ENCODE results near the gene FRMD4A.

- TF ChIP-seq POLR2A (IDR thresholded peaks at IDR 0.05; ENCODE audit: low read depth, low read length) (no peak), POLR2AphosphoS5 (IDR thresholded peaks at IDR 0.05; ENCODE audit: low read depth, low read length) (no peak), TAF1 (IDR thresholded peaks at IDR 0.05; ENCODE audit: borderline replicate concordance, low read depth, low read length) (no peak)
Observed at GRCh38 chr10:13972609-13973008, 358.1 kb downstream of the FRMD4A start.

All from GM12892 (cell line).